GM19043 (cell line): Measurements from ENCODE around the gene CHRNB2.

Source experiments
- ATAC-seq: cut with Tn5 transposase; IDR thresholded peaks from one replicate; pipeline ENCODE4 v1.9.1; 2021; ENCODE audit warnings: low read depth; ENCODE audit not compliant: unreplicated experiment

Gene CHRNB2

DNA sequence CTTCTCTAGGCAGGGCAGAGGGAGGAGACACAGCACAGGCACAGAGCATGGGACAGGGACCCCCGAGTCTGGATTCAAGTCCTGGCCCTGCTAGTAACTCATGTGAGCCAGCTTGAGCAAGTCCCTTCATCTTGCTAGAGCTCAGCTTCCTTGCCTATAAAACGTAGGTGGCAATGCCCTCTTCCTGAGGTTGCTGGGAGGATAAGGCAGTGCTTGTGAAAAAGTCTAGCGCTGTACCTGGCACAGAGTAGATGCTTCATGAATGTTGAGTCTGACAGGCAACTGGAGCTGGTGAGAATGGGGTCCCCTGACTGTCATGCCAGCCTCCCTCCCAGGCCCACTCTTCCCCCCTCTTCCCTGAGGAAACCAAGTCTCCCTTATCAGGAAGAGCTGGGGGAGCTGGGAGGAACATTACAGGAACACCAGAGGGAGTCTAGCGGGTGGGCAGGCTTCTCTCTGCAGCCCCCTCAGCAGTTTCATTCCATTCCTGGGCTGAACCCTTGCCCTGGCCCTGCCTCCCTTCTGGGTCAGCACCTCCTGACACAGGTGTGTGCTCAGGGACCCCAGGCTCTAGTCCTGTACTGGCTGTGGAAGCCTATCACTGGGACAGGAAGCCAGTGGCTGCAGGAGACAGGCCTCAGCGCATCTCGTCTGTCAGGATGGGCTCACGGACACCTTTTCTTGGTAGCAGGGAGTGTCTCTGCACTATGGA is 9.9 kb downstream of the CHRNB2 start:
- ATAC-seq, result no peak

DNA sequence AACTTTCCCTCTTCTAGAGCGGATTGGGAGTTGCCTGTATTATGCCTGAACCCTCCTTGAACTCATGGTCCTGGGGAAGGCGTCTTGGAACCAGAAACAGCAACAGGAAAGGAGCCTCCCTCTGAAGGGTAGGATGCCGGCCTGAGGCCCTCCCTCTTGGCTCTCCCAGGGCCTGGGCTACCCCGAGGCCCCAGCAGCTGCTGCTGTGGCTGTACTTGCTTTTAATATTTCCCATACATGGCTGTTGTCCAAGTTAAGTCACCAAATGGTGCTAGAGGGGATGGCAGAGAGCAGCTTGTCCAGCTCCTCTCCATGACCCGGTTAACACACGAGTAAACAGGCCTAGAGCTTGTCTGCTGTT is 10.5 kb downstream of the CHRNB2 start:
- ATAC-seq, result no peak

DNA sequence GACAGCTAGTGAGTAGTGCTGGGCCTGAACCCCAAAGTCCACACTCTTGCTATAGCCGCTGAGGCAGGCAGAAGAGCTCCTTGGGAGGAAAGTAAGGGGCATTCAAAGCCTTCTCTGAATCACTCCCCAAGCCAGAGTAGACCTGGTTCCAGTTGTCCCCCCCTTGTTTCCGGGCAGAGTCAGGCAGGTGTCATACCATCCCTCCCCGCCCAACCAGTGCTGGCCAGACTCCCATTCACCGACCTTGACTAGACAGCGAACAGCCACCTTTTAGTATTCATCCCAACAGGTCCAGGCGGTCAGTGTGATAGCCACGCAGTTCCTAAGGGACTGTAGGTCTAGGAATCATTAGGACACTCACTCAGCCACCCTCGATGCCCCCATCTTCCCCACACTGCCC is 11.8 kb downstream of the CHRNB2 start:
- no peak for ATAC-seq

DNA sequence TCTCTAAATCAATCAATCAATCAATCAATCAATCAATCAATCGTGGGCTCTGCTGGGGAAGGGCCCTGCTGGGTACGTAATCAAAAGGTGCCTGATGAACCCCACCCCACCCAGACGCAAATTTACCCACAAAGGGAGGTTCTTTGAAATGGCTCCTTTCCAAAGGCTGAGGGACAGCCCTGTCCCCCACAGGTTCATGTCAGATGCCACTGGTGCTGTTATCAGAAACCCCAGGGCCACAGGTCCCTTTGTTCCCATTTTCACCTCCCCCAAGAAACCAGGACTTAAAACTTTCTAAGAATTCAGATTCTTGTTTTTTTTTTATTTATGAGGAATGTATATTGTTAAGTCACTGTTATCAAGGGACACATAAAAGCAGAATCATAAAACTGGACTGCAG is 14.2 kb downstream of the CHRNB2 start:
- no peak for ATAC-seq

DNA sequence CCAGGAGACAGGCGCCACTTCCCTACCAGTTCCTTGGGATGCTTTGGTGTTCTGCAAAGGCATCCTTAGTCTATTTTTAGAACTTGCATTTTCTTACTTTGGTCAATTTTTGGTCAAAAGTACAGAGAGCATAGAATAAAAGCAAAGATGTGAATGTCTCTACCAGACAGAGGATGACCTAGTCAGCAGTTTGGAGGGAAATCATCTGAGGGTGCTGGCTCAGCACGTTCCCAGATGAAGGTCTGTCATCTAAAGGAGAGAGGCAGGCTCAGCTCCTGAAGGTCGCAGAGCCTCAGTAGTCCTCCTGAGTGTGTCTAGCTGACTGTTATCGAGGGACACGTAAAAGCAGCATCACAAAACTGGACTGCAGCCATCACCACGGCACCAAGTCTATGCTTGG is 15.3 kb downstream of the CHRNB2 start:
- ATAC-seq, result no peak

DNA sequence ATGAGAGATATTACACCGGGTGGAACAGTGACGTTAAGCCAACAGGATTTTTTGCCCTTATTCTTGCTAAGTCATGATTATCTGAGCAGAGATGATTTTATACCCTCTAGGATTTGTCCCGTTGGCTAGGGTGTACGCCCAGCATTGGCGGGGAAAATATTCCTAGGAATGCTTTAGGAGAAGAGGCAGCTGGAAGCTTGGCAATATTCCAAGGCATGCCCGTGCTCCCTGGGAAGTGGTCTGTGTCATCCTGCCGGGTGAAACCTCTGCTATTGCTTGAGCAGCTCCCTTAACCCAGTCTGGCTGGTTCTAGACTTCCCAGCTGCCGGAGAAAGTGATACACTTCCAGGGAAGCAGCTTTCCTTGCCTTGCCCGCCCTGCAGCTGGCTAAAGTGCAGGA is 16.2 kb downstream of the CHRNB2 start:
- ATAC-seq, result no peak

DNA sequence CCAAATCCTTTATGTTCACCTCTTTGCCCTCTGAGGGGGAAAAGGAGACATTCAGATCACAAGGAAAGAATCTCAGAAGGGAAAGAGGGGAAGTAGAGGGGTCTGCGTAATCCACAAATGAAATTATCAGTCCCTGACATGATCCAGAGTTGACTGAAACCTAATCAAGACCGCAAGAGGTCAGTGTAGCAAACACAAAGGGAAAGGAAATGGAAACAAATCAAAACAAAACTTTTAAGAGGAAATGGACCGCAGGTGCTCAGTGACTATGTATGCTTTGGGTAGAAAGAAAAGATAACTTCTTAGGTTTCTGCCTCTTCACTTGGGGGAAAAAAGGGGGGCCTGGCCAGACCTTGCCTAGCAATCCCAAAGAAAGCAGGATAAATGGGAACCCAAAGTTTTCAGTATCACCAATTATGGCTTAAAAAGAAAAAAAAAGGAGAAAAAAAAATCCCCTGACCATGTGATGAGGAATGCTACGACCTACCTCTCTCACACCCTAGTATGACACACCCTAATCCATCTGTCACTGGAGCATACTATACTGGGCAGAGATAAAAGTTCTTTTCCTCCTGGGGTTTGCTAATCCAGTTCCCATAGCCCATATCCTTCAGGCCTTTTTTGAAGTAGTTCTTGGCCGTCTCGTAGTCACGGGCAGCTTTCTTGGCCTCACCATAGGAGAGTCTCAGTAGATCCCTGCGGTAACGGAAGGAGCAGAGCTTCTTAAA is 16.9 kb downstream of the CHRNB2 start:
- ATAC-seq, result no peak

DNA sequence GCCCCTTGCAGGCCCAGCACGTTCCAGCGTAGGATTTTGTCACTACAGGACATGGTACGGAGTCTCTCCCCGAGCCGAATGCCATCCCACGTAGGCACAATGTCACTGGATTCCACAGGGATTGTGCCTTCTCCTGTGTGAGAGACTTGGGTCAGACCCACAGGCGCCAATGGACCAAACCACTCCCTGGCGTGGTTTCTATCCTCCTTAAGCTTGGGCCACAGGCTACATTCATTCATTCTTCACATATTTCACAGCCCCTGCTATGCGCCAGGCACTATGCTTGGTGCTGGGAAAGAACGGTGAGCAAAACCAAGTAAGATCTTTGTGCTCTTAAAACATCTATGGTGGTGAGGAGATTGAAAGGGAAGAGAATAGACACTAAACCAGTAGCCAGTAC is 18.7 kb downstream of the CHRNB2 start:
- no peak for ATAC-seq

- no peak for ATAC-seq
Measured at GRCh38 chr1:154586641-154587040, 19.1 kb downstream of the CHRNB2 start.

DNA sequence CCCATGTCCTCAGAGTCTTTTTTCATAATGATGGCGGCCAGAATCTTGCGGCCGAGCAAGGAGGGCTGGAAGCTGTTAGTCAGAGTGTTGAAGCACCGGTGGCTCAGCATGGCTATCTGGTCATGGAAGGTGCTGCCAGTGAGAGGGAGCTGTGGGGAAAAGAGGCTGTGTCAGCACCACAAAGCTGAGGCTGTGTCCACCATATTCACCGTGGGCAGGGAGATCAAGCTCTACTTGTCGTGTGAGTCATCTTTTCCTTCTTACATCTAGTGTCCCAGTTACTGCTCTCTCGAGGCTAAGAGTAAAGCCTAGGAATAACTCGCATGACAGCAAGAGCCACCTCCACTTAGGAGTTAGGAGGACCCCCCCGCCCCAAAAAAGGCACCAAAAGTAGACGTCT is 22.2 kb downstream of the CHRNB2 start:
- ATAC-seq, result no peak

- ATAC-seq, result no peak
Measured at GRCh38 chr1:154590756-154591155, 23.2 kb downstream of the CHRNB2 start.

DNA sequence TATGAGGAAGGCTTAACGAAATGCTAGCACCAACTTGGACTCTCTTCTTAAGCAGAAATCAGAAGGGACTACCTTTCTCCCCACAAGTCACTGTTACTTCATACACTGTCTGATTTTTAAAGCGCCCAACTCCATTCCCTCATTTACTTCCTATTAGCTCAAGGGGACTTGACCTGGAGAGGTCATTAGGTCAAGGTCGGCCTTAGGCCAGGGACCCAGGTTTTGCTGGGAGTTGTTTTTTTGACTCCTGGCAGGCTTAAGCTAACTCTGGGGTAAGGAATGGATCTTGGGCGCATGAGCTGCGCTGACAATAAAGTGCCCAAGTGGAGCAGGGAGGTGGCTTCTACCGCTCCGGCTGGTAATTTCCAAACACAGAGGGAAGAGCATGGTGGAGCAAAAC is 23.6 kb downstream of the CHRNB2 start:
- no peak for ATAC-seq

DNA sequence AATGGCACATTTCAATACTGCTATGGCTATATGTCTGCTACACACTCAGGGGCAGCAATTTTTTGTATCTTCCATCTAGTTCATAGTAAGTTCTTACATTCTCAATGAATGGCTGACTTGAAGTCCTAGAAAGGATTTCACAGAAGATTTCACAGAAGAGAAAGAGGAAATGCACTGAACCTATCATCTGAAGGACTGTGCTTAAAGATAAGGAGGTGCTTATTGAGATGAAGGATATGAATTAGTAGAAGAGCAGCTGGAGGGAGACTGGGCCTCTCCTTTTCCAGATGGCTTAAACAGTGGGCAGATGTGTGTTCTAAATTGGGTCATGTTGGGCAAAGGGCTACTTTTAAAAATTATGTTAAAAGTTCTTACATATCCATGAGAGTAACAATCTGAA is 25.8 kb downstream of the CHRNB2 start:
- no peak for ATAC-seq

DNA sequence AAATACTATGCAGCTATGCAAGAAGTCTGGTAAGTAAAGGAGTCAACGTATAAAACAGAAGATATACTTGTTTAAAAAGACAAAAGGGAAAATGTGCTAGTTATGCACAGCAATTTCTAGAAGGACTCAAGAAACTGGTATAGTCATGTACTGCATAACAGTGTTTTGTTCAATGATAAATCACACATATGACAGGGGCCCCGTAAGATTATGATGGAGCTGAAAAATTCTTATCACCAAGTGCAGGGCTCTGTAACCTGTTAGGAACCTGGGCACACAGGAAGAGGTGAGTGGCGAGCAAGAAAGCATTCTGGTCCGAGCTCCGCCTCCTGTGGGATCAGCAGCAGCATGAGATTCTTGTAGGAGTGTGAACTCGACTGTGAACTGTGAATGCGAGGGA is 27.2 kb downstream of the CHRNB2 start:
- no peak for ATAC-seq

GRCh38 chr1:154595621-154596020 is 28.0 kb downstream of the CHRNB2 start:
- ATAC-seq, result no peak

GRCh38 chr1:154598871-154599635 is 31.5 kb downstream of the CHRNB2 start:
- ATAC-seq, result no peak

DNA sequence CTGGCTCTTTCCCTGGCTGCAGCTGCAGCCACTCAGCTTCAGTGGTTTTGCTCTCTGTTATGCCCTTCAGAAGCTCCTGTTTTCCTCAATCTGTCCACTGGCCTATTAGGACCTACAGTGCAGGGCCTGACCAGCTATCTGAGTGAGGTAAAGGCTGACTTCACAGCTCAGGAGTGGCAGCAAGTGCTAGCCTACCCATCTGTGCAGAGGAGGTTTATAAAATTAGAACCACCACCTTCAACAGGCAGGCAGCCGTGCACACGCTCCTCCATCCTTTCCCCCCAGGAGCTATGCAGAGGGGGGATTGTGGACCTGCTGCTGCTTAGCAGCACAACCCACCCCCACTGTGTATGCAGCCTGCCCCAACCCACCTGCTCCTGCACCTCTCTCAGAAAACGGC is 32.1 kb downstream of the CHRNB2 start:
- no peak for ATAC-seq

DNA sequence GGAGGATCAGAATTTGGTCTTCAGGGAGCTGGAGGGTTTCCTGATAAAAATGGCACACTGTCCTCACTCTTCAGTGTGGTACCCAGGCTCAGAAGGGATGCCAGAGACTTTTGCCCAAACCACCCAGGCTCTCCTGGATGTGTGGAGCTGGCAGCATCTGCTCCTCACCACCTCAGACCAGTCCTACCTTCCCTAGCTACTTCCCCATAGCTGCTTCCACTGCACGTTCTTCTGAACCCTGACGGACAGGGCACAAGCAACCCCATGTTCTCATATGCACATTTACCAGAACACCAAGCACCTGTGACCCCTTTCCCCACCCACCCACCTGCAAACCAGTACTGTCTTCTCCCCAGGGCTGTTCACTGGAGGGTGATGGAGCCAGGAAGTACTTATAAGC is 35.7 kb downstream of the CHRNB2 start:
- no peak for ATAC-seq

DNA sequence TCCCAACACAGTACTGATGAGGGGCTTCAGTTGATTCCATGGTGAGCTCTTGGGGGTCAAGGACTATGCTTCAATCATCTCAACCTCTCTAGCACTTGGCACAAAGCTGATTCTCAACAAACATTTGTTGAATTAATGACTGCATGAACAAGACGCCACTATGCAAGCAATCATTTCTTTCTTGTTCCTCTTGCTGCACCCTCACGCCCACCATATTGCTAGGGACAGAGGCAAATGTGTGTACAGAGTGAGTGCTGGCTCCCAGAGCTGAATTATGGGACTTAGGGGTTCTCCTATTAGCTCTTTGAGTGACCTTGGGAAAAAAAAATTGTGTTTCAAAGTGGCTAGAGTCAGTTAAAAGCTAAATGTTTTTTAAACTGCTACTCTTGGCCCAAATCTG is 38.0 kb downstream of the CHRNB2 start:
- no peak for ATAC-seq

DNA sequence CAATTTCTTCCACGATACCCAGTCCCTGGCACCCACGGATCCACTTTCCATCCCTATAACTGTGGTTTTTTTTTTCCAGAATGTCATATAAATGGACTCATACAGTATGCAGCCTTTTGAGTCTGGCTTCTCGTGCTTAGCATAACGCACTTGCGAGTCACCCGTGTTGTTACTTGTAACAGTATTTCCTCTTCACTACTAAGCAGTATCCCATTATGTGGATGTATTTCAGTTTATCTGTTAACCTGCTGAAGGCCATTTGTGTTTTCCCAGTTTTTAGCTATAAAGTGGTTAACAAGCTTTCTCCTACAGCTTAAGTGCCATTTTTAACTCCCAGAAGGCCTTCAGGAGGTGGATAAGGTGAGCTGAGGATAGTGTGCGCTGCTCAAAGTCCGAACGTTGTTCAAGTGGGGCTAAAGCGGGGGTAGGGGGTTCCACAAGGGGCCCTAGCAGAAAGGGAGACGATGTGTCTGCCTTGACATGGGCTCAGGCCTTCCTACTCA is 39.6 kb downstream of the CHRNB2 start:
- ATAC-seq, result no peak

DNA sequence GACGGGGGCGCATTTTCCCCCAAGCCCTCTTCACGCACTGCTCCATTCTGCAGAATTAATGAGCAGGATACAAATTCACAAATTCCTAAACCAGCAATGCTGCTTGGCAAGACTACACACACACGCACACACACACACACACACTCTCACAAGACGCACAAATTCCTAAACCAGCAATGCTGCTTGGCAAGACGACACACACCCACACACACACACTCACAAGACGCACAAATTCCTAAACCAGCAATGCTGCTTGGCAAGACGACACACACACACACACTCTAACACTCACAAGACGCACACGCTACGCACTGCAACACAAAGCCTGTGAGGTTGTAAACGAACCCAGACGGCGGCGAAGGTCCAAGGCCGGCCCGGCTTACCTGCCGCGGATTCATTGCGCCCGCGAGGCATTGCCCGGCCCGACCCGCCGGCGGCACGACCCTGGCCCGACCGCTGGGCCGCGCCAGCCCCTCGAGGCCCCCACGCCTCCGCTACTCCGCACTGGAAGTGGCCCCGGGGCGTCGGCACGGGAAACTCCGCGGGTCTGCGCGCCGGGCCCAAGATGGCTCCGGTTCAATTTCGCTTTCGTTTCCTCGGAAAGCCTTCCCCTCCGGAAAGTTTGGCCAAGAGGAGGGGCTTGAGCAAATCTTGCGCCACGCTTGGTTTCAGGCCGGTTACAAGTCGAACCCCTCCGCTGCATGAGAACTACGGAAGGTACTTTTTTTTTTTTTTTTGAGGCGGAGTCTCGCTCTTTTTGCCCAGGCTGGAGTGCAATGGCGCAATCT is 40.2 kb downstream of the CHRNB2 start, which contains the start of gene ADAR:
Gene ADAR, minus strand, starts transcription at position 578 of the 788 bp plus-strand sequence. Its CDS starts 180 bp downstream, at position 398.
- peak; percentile 54 for ATAC-seq
